CD4-positive, alpha-beta T cell treated with Interleukin-17A for 1 hour (primary cell): ENCODE results near the gene NPPB.
A peak's percentile ranks its signal among the peaks of the same experiment; 100 is the strongest.

Source experiments
- DNase-seq: peaks from one replicate; pipeline ENCODE4 v3.0.0-alpha.2; 2020

The NPPB gene

GRCh38 chr1:11856698-11857097 lies 2.0 kb downstream of the NPPB start:
- no peak for DNase-seq

GRCh38 chr1:11855430-11855829 lies 3.3 kb downstream of the NPPB start:
- DNase-seq = no peak

DNA sequence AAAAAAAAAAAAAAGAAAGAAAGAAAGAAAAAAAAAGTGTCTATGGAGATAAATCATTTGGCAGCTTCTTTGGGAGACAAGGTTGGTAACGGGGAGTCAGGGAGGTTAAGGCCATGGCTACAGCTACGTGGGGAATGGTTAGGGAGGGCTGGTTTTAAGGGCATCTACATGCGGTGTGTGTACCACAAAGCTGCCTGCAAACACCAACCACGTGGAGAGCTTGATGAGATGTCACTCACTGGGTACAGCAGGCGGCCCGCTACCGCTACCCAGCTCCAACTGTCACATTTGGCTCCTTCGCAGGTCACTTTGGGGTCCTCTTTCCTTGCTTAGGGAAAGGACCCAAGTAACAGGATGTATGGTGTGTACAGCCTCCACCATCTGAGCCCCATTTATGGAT lies 4.2 kb downstream of the NPPB start:
- DNase-seq = no peak

DNA sequence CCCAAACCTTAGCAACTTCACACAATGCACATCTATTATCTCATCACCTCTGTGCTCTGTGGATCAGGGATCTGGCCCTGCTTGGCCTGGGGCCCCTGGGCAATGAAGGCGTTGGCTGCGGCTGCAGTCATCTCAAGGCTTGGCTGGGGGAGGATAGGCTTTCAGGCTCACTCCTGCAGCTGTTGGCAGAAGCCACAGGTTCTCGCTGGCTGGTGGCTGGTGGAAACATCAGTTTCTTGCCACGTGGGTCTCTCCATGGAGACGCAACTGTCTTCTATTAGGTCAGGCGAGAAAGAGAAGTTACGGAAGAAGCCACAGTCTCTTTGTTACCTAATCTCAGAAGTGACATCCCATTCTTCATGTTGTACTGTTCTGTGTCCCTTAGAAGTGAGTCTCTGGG lies 7.6 kb downstream of the NPPB start:
- no peak for DNase-seq

DNA sequence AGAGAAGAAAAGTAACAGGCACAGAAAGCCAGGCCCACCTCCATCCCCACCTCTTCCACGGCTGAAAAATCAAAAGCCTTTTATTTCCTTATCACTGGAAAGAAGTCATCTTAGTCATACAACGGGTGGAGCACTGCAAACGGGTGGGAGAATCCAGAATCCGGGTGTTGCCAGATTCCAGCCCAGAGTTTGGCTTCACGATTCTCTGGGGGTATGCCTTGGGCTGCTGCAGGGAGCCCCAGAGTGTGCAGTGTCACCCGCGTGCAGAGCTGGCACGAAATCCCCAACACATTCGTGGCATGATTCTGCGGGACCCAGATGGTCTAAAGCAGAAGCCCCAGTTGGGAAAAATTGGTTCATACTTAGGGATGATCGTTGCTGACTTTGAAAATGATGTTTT lies 8.6 kb downstream of the NPPB start:
- no peak for DNase-seq

DNA sequence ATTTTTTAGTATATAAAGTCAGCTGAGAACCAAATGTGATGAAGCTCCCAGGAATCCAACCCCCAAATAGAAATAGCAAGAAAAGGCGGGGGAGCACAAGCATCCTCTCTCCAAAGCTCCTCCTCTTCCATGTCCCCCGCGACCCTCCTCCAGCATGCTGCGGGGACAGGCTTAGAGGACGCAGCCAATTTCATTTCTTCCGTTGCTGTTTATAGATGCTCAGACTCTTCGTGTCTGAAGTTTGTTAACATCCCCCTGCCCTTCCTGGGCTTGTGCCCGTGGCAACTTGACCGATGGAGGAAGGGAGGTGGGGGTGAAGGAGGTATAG lies 10.4 kb downstream of the NPPB start:
- DNase-seq = no peak

DNA sequence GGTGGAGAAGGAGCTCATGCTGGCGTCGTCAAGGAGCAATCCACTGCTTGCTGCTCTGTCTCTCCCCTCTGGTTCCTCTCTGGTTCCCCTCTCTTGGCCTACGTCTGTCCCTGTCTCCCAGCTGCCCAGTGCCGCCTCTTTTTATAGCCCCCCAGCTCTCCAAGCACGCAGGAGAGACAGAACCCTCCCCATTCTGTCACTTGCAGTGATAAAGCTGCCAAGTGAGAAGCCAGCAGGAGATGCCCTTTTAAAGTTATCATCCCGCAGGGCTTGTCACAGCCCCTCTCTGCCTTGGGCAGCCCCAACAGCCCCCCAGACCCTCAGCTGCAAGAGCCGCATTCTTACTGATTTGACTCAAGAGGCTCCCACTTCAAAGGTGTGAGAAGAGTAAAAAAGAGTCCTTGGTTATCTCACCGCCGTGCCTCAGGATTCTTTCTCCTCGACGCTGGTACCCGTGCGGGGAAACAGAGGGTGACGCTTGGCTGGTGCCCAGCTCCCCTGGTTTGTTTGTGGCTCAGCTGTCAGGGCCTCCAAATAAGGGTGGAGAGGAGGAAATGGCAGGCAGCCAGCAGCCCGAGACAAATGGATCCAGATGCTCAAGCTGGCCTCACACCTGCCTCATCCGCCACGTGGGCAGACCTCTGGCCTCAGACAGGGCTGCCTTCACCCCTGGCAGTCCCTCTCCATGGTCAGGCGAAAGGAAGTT lies 10.9 kb downstream of the NPPB start, which contains the start of gene NPPA:
Gene NPPA, minus strand, starts transcription at position 117 of the 706 bp plus-strand sequence. Its CDS starts 99 bp downstream, at position 18.
- DNase-seq = no peak

DNA sequence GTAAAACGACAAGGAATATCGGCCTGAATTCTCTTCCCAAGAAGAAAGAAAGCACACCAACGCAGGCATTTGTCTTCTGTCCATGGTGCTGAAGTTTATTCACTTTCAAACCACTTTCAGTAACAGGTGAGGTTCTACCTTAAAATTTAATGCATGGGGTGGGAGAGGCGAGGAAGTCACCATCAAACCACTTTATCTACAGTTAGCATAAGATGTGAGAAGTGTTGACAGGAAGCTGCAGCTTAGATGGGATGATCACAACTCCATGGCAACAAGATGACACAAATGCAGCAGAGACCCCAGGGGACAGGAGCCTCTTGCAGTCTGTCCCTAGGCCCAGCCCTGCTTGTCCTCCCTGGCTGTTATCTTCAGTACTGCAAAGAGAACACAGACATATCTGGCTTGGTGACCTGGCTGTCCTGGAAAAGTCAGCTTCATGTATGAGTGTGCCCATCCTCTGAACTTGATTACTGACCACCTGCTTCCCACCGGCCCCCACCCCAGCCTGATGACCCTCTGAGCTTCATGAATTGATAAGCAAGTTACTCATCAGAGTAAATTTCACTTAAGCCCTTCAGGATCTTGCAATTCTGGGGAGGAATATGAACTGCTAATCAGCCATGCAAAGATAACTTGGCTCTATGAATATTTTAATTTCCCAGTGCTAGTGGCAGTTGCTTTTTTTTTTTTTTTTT lies 13.0 kb downstream of the NPPB start:
- peak; percentile 15 for DNase-seq

DNA sequence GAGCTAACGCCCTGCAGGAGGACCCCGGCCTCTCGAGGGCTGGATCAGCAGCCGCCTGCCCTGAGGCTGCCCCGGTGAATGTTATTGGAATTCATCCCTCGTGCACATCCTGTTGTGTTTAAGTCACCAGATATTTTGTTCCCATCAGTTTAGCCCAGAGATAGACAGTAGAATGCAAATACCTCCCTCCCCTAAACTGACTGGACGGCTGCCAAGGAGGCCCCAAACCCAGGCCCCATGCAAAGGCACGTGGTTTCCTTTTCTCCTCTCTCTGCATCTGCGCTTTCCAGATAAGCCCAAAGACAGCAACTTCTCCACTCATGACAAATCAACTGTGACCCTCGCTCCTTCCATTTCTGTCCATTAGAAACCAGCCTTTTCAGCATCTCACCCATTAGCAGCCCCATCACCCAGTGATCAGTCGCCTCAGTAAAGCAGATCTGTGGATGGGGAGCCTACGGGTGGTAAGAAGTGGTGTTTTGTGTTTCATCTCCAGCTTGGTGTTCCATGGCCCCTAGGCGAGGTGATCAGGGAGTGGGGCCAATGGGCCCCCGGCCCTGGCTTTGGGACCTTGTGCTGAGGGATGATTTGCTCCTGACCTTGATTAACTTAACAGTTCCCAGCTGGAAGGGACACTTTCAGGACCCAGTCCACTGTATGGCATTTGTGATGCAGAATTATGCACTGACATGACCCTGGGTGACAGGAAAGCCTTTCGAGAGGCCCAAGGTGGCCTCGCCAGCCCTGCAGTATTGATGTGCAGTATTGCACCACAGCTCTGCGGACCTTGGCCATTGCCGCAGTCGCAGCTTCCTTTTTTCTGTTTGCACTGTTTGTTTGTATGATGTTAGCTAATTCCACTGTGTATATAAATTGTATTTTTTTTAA lies 16.3 kb downstream of the NPPB start:
- no peak for DNase-seq

DNA sequence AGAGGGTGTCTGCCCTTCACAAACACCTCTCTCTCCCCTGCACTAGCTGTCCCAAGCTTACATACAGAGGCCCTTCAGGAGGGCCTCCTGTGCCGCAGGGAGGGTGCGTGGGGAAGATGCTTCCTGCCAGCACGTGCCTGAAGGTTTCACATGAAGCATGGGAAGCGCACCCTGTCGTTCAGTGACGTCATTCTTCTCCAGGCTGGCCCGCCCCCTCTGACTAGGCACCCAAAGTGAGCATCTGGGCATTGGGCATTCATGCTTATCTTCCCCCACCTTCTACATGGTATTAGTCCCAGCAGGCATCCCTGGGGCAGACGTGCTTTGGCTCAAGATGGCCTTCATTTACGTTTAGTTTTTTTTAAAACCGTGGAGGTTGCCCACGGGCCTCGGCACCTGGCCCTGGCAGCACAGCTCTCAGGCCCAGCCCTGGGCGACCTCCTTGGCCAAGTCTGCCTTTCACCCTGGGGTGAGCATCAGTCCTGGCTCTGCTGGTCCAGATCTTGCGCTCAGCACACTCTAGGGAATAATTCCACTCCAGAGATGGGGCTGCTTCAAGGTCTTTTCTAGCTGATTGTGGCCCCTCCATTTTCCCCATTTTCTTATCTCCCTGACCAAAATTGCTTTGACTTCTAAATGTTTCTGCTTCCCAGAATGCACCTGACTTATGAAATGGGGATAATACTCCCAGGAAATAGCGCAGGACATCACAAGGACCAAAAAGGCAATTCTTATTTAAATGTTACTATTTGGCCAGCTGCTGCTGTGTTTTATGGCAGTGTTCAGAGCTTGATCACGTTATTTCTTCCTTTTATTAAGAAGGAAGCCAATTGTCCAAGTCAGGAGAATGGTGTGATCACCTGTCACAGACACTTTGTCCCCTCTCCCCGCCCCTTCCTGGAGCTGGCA lies 17.2 kb downstream of the NPPB start:
- DNase-seq = no peak

- DNase-seq = no peak
These were observed 18.7 kb downstream of the NPPB start for GRCh38 chr1:11839727-11840705.

GRCh38 chr1:11838349-11839272 lies 20.1 kb downstream of the NPPB start:
- DNase-seq = peak; percentile 76

- DNase-seq = no peak
These were observed 20.9 kb downstream of the NPPB start for GRCh38 chr1:11837767-11838348.

DNA sequence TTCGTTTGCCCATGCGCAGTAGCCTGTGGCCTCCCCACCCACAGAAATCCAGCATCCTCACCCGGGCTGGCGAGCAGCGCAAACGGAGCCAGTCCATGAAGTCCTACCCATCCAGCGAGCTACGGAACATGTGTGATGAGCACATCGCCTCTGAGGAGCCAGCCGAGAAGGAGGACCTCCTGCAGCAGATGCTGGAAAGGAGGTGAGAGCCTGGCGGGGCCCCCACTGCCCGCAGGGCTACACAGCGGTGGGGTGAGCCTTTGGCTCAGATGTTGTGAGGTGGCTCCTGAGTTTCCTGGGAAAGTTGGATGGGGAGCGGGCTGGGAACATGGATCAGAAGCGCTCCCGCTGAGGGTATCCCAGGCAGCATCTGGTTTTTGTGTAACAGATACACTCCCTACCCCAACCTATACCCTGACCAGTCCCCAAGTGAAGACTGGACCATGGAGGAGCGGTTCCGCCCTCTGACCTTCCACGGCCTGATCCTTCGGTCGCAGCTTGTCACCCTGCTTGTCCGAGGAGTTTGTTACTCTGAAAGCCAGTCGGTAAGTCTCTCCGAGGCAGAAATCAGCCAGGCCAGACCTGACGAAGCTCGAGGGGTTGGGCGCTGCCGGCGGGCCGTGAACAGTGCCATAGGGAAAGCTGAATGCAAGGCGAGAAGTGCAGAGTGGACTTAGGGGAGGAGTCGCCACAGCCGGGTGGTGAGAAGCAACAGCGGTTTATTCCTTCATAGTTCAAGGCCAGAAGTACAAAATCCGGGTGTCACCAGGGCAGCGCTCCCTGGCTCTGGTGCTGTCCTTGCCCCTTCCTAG lies 21.6 kb downstream of the NPPB start:
- DNase-seq = no peak

DNA sequence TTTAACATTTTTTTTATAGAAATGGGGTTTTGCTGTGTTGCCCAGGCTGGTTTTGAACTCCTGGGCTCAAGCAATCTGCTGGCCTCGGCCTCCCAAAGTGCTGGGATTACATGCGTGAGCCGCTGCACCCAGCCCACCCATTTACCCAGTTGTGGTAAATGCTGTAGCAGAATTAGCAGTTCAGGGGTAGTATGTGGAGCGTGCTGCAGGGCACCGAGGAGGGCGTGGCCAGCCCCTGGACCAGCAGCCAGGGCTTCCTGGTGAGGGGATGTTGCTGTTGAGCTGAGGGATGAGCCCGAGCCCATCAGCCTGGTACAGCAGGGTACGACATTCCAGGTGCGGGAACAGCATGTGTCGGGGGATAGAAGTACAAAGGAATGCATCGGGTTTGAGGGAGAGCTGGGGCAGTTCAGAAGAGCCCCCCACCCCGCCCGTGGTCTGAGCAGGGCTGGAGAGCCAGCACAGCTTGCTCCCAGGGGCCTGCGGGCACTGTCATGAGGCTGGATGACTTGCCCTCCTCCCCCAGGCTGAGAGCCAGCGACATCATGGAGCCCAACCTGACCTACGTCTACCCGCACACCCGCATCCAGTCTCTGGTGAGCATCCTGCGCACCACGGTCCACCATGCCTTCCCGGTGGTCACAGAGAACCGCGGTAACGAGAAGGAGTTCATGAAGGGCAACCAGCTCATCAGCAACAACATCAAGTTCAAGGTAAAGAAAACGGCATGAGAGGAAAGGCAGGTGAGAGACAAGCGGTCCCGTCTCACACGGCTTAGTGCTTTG lies 23.1 kb downstream of the NPPB start:
- no peak for DNase-seq

GRCh38 chr1:11833900-11834299 lies 24.8 kb downstream of the NPPB start:
- no peak for DNase-seq

- DNase-seq = no peak
These were observed 25.2 kb downstream of the NPPB start for GRCh38 chr1:11833497-11833896.
